Fibroblast of lung (primary cell): ENCODE results near the gene SORCS2.

Source experiments
- EZH2 ChIP-seq: IDR thresholded peaks from 2 replicates; pipeline ENCODE4 v1.5.1; 2012; ENCODE audit warnings: low read length, control low read depth, mild to moderate bottlenecking; ENCODE audit errors: missing control alignments
- TF ChIP-seq, protein P1 (sequence below), 2 donors: IDR thresholded peaks in 1 of 2; conservative IDR thresholded peaks in 1 of 2; 1 replicate in 1 of 2; 2 replicates in 1 of 2; pipeline ENCODE4 v1.5.1; 2011 to 2012; ENCODE audit warnings: low read length in 2 of 2, control low read depth in 1 of 2, inconsistent platforms in 1 of 2, low read depth in 1 of 2, mild to moderate bottlenecking in 1 of 2

DNA sequence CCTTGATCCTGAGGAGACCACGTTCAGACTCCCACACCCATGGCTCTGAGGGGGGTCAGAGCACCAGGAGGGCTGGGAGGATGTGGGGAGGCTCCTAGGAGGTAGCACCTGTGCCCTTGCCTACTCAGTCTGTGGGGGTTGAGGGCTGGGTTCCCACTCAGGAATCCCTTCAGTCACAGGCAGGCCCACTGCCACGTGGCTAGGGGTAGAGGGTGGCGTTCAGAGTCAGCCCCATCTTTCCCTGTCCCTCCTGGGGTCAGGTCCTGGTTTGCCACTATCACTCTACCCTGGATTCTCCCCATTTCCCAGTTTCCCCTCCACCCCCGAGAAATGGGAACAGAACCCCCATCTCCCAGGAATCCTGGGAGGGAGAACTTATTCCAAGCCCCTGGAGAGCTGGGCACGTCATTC lies 131.1 kb downstream of the SORCS2 start:
- TF ChIP-seq, protein P1, sequence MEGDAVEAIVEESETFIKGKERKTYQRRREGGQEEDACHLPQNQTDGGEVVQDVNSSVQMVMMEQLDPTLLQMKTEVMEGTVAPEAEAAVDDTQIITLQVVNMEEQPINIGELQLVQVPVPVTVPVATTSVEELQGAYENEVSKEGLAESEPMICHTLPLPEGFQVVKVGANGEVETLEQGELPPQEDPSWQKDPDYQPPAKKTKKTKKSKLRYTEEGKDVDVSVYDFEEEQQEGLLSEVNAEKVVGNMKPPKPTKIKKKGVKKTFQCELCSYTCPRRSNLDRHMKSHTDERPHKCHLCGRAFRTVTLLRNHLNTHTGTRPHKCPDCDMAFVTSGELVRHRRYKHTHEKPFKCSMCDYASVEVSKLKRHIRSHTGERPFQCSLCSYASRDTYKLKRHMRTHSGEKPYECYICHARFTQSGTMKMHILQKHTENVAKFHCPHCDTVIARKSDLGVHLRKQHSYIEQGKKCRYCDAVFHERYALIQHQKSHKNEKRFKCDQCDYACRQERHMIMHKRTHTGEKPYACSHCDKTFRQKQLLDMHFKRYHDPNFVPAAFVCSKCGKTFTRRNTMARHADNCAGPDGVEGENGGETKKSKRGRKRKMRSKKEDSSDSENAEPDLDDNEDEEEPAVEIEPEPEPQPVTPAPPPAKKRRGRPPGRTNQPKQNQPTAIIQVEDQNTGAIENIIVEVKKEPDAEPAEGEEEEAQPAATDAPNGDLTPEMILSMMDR (conservative IDR thresholded peaks at IDR 0.05 in 1 of 2, IDR thresholded peaks at IDR 0.05 in 1 of 2; ENCODE audit: low read depth in 1 of 2, low read length in 2 of 2): no peak
- no peak for TF ChIP-seq EZH2
